WTC11 (cell line): ENCODE data around the gene OXSR1. TPM values are rescaled to one million over a fixed set of nuclear protein-coding genes. Genes with fewer than 3 reads are reported as not detected.

Experiments
- ATAC-seq: fragments of 200-7000 bp; cut with Tn5 transposase; 2 replicates; pipeline ENCODE4 v1.10.0; 2021; ENCODE audit warnings: mild to moderate bottlenecking, moderate library complexity
- CTCF ChIA-PET: fragments of 300-600 bp; sonication (Branson Sonifier 250); formaldehyde crosslinking; loops from one replicate; lab custom pipeline; 2021; ENCODE audit warnings: antibody characterized with exemption; lab: Charles Lee
- POLR2A ChIA-PET: fragments of 350-600 bp; sonication (Branson Sonifier 250); formaldehyde crosslinking; loops from one replicate; lab custom pipeline; 2021; ENCODE audit warnings: antibody characterized with exemption; lab: Charles Lee
- DNase-seq: peaks from one replicate; pipeline ENCODE4 v3.0.0; 2021; ENCODE audit warnings: low spot score
- H3K27ac Mint-ChIP-seq: 2 replicates; pipeline ENCODE4 v1.8.0; 2021; ENCODE audit warnings: mixed read lengths
- H3K27me3 Mint-ChIP-seq: 2 replicates; pipeline ENCODE4 v1.8.0; 2021; ENCODE audit warnings: low read depth, mild to moderate bottlenecking, moderate library complexity, mixed read lengths
- H3K36me3 Mint-ChIP-seq: 2 replicates; pipeline ENCODE4 v1.8.0; 2021; ENCODE audit warnings: mixed read lengths
- H3K4me1 Mint-ChIP-seq: 2 replicates; pipeline ENCODE4 v1.8.0; 2022; ENCODE audit warnings: mixed read lengths
- H3K4me3 Mint-ChIP-seq: 2 replicates; pipeline ENCODE4 v1.8.0; 2021; ENCODE audit warnings: mild to moderate bottlenecking, moderate library complexity, mixed read lengths
- H3K9me3 Mint-ChIP-seq: 2 replicates; pipeline ENCODE4 v1.8.0; 2021; ENCODE audit warnings: mixed read lengths
- CREM ChIP-seq: sonication (generic); formaldehyde crosslinking; IDR thresholded peaks from 2 replicates; pipeline ENCODE4 v1.8.1; 2022; ENCODE audit warnings: mild to moderate bottlenecking, missing genetic modification reagents, moderate library complexity
- FOXJ3 ChIP-seq: sonication (generic); formaldehyde crosslinking; IDR thresholded peaks from 2 replicates; pipeline ENCODE4 v1.9.0; 2021; ENCODE audit warnings: missing genetic modification reagents, mild to moderate bottlenecking, borderline replicate concordance
- IRF2 ChIP-seq: sonication (generic); formaldehyde crosslinking; IDR thresholded peaks from 2 replicates; pipeline ENCODE4 v1.8.0; 2022; ENCODE audit warnings: low read depth, missing genetic modification reagents, borderline replicate concordance
- JUN ChIP-seq: sonication (generic); formaldehyde crosslinking; IDR thresholded peaks from 2 replicates; pipeline ENCODE4 v1.8.0; 2023; ENCODE audit warnings: mild to moderate bottlenecking, missing genetic modification reagents
- NFYB ChIP-seq: sonication (generic); formaldehyde crosslinking; conservative IDR thresholded peaks from 2 replicates; pipeline ENCODE4 v1.8.0; 2022; ENCODE audit warnings: low read depth, missing genetic modification reagents
- NR1H2 ChIP-seq: sonication (generic); formaldehyde crosslinking; IDR thresholded peaks from 2 replicates; pipeline ENCODE4 v1.9.0; 2021; ENCODE audit warnings: mild to moderate bottlenecking, moderate library complexity, missing genetic modification reagents
- RELA ChIP-seq: sonication (generic); formaldehyde crosslinking; IDR thresholded peaks from 2 replicates; pipeline ENCODE4 v1.8.1; 2022; ENCODE audit warnings: missing genetic modification reagents, mild to moderate bottlenecking, borderline replicate concordance
- SMAD3 ChIP-seq: sonication (generic); formaldehyde crosslinking; IDR thresholded peaks from 2 replicates; pipeline ENCODE4 v1.8.0; 2022; ENCODE audit warnings: missing genetic modification reagents, mild to moderate bottlenecking, borderline replicate concordance
- TEAD1 ChIP-seq: sonication (generic); formaldehyde crosslinking; IDR thresholded peaks from 2 replicates; pipeline ENCODE4 v1.8.0; 2022; ENCODE audit warnings: mild to moderate bottlenecking, missing genetic modification reagents
- total RNA-seq: library from RNA; stranded (reverse); gene quantifications from 3 replicates; pipeline ENCODE4 v1.2.3, GENCODE V29; 2021
- TF ChIP-seq, protein P1 (sequence below): sonication (generic); formaldehyde crosslinking; IDR thresholded peaks from 2 replicates; pipeline ENCODE4 v1.8.0; 2023; ENCODE audit warnings: mild to moderate bottlenecking, missing genetic modification reagents
- TF ChIP-seq, protein P2 (sequence below): sonication (generic); formaldehyde crosslinking; IDR thresholded peaks from 2 replicates; pipeline ENCODE4 v1.8.1; 2023; ENCODE audit warnings: mild to moderate bottlenecking, missing genetic modification reagents
- TF ChIP-seq, protein P3 (sequence below): fragments of 250-450 bp; sonication (Bioruptor Pico); conservative IDR thresholded peaks from 2 replicates; pipeline ENCODE4 v1.9.0; 2021; ENCODE audit warnings: mild to moderate bottlenecking
- TF ChIP-seq, protein P4 (sequence below): fragments of 200-600 bp; IDR thresholded peaks from 2 replicates; pipeline ENCODE4 v1.8.0; 2022; ENCODE audit warnings: antibody characterized with exemption
- TF ChIP-seq, protein P5 (sequence below): sonication (generic); formaldehyde crosslinking; IDR thresholded peaks from 2 replicates; pipeline ENCODE4 v1.8.1; 2023; ENCODE audit warnings: mild to moderate bottlenecking, missing genetic modification reagents, moderate library complexity

The OXSR1 gene
- total RNA-seq, 1 experiment from 2014 or later, result 50.6 TPM

DNA sequence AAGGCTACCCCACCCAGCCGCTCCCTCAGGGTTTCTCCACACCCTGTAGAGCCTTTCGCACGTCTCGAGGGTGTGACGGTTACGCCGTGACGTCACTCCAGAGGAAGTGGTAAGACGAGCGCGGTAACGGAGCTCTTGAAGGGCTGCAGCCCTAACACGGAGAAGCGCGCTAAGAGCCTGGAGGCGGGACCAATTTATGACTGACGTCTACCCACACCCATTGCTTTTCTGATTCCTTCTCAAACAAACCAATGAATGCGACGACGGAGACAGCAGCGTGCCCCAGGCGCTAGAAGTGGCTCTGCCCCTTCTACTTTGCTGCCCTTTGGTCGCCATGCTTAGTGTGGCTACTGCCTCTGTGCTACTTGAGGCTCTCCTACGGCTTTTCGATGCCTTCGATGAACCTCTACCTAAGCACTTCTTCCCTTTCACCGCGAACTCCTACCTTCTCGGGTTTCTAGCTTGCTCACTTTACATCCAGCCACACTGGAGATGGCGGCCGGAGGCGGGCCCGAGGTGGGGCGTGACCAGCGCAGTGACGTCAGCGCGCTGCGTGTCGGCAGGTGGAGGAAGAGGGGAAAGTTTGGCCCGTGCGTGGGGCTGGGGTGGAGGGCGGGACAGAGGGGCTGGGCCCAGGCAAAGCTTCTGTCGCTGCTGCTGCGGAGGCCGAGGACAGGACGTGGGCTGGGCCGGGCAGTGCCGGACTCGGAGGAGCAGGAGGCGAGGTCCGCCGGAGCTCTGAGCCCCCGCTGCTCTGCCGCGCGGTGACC is at the start of gene OXSR1 (continued):
- TF ChIP-seq, protein P1, sequence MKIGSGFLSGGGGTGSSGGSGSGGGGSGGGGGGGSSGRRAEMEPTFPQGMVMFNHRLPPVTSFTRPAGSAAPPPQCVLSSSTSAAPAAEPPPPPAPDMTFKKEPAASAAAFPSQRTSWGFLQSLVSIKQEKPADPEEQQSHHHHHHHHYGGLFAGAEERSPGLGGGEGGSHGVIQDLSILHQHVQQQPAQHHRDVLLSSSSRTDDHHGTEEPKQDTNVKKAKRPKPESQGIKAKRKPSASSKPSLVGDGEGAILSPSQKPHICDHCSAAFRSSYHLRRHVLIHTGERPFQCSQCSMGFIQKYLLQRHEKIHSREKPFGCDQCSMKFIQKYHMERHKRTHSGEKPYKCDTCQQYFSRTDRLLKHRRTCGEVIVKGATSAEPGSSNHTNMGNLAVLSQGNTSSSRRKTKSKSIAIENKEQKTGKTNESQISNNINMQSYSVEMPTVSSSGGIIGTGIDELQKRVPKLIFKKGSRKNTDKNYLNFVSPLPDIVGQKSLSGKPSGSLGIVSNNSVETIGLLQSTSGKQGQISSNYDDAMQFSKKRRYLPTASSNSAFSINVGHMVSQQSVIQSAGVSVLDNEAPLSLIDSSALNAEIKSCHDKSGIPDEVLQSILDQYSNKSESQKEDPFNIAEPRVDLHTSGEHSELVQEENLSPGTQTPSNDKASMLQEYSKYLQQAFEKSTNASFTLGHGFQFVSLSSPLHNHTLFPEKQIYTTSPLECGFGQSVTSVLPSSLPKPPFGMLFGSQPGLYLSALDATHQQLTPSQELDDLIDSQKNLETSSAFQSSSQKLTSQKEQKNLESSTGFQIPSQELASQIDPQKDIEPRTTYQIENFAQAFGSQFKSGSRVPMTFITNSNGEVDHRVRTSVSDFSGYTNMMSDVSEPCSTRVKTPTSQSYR (CRISPR knock-in tag), result peak; percentile 42; the same call in 1 of the 2 replicates
- peak; percentile 86 for TF ChIP-seq NFYB (CRISPR knock-in tag)
- peak; percentile 93 for TF ChIP-seq CREM (CRISPR knock-in tag)

DNA sequence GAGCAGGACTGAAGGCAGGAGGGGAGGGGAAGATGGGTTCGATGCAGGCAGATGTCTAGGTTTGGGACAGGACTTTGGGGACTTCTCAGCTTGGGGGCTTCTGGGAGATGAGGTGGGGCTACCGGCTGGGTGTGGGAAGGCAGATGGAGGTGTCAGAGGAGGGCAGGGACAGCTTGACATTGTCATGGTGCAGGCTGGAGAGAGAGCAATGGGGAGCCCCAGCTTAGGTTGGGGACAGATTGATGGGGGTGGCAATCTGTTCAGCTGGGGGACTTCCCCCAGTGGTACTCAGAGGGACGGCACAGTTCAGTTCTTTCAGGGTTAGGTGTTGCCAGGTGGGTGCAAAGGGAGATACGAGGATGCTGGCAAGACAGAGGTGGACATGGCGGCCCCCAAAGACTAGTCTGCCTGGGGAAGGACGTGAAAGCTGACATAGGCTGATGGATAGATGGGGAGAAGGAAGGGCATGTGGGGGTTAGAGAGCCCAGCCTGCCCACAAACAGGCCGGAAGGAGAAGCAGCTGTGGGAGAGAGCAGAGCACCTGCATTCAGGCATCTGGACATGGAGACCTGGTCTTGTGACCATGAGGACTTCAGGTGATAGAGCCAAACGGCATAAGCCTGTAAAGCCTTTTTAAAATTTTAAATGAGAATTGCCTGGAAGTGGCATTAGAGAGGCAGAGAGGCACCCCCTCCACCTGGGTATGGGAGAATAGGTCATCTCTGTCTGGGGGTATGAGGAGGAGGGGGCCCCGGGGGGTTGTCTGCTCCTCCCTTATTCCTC is 49.5 kb upstream of the OXSR1 start:
- TF ChIP-seq, protein P2, sequence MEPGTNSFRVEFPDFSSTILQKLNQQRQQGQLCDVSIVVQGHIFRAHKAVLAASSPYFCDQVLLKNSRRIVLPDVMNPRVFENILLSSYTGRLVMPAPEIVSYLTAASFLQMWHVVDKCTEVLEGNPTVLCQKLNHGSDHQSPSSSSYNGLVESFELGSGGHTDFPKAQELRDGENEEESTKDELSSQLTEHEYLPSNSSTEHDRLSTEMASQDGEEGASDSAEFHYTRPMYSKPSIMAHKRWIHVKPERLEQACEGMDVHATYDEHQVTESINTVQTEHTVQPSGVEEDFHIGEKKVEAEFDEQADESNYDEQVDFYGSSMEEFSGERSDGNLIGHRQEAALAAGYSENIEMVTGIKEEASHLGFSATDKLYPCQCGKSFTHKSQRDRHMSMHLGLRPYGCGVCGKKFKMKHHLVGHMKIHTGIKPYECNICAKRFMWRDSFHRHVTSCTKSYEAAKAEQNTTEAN (CRISPR knock-in tag), result no peak
- TF ChIP-seq NR1H2 (CRISPR knock-in tag) (no peak), RELA (CRISPR knock-in tag) (no peak), JUN (CRISPR knock-in tag) (no peak), SMAD3 (CRISPR knock-in tag) (no peak), FOXJ3 (CRISPR knock-in tag) (no peak), IRF2 (CRISPR knock-in tag) (no peak), TEAD1 (no peak)
- TF ChIP-seq, protein P3, sequence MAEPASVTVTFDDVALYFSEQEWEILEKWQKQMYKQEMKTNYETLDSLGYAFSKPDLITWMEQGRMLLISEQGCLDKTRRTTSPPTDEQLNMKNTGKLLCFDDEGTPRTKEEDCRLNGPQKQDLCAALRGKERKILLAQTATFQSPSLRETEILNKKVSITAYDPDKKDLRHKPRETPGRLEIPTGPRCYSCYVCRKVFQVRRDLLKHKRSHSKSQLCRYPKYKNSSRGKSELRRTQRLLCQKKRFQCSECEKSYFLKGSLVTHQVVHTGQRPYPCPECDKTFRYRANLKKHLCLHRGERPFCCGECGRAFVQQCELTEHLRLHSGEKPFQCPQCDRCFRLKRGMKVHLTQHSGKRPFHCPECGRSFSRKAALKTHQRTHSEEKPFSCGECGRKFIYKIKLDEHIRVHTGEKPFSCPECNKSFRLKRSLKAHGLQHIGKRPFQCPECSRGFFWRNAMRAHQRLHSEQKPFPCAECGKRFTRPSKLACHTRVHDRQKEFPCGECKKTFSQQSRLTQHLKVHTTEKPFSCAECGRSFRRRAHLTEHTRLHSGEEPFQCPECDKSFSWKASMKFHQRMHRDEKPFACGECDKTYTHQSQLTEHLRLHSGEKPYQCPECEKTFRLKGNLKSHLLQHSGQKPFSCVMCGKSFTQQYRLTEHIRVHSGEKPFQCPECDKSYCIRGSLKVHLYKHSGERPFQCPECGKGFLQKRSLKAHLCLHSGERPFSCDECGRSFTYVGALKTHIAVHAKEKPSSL (CRISPR knock-in tag), result no peak
- TF ChIP-seq, protein P4, sequence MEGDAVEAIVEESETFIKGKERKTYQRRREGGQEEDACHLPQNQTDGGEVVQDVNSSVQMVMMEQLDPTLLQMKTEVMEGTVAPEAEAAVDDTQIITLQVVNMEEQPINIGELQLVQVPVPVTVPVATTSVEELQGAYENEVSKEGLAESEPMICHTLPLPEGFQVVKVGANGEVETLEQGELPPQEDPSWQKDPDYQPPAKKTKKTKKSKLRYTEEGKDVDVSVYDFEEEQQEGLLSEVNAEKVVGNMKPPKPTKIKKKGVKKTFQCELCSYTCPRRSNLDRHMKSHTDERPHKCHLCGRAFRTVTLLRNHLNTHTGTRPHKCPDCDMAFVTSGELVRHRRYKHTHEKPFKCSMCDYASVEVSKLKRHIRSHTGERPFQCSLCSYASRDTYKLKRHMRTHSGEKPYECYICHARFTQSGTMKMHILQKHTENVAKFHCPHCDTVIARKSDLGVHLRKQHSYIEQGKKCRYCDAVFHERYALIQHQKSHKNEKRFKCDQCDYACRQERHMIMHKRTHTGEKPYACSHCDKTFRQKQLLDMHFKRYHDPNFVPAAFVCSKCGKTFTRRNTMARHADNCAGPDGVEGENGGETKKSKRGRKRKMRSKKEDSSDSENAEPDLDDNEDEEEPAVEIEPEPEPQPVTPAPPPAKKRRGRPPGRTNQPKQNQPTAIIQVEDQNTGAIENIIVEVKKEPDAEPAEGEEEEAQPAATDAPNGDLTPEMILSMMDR, result no peak
- TF ChIP-seq, protein P1 (CRISPR knock-in tag), result no peak
- TF ChIP-seq, protein P5, sequence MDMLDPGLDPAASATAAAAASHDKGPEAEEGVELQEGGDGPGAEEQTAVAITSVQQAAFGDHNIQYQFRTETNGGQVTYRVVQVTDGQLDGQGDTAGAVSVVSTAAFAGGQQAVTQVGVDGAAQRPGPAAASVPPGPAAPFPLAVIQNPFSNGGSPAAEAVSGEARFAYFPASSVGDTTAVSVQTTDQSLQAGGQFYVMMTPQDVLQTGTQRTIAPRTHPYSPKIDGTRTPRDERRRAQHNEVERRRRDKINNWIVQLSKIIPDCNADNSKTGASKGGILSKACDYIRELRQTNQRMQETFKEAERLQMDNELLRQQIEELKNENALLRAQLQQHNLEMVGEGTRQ (CRISPR knock-in tag), result no peak
- DNase-seq (peak; percentile 6), ATAC-seq (no peak)
- Mint-ChIP-seq H3K9me3 (no peaks in the 10 kb centered on the region), H3K4me3 (no peak overlapping the region), H3K4me1 (no peaks in the 10 kb centered on the region), H3K27ac (no peak overlapping the region; the same call in 1 of the 2 replicates), H3K36me3 (no peaks in the 10 kb centered on the region; the same call in 1 of the 2 replicates), H3K27me3 (peaks cover 6% of the 10 kb centered on the region)
- ChIA-PET CTCF (interaction anchor here (1.0 to 1.8 kb wide), 4 partner anchors 9 to 231 kb away, joined by 3 to 7 read pairs (median 4); partner anchors contain the start of genes ACAA1 and XYLB), POLR2A (no interaction called here)
